GM19351 (cell line): ENCODE data around the gene MAPKAP1.
A peak's percentile ranks its signal among the peaks of the same experiment; 100 is the strongest.
"Not testable (repeated sequence)": the region's sequence is repeated elsewhere in the genome, so short reads cannot be mapped to it uniquely, and the experiment has no call there.

Source experiments
- ATAC-seq: cut with Tn5 transposase; IDR thresholded peaks from one replicate; pipeline ENCODE4 v1.9.1; 2021; ENCODE audit warnings: mild to moderate bottlenecking, moderate library complexity; ENCODE audit not compliant: unreplicated experiment

The MAPKAP1 gene

GRCh38 chr9:125732562-125732961 lies 25.6 kb upstream of the MAPKAP1 start:
- no peak for ATAC-seq

GRCh38 chr9:125730168-125730567 lies 23.2 kb upstream of the MAPKAP1 start:
- no peak for ATAC-seq

GRCh38 chr9:125726456-125727132 lies 19.6 kb upstream of the MAPKAP1 start:
- ATAC-seq, result no peak

GRCh38 chr9:125707472-125707804 lies 430 bp upstream of the MAPKAP1 start:
- ATAC-seq, result peak; percentile 4

GRCh38 chr9:125705893-125706292 lies 1.1 kb downstream of the MAPKAP1 start:
- no peak for ATAC-seq

- no peak for ATAC-seq
Observed at GRCh38 chr9:125703662-125704061, 3.3 kb downstream of the MAPKAP1 start.

- peak; percentile 55 for ATAC-seq
Observed at GRCh38 chr9:125701351-125701750, 5.7 kb downstream of the MAPKAP1 start.

GRCh38 chr9:125700791-125701190 lies 6.2 kb downstream of the MAPKAP1 start:
- peak; percentile 78 for ATAC-seq

- no peak for ATAC-seq
Observed at GRCh38 chr9:125699870-125700269, 7.1 kb downstream of the MAPKAP1 start.

GRCh38 chr9:125696106-125696647 lies 10.8 kb downstream of the MAPKAP1 start:
- no peak for ATAC-seq

GRCh38 chr9:125695548-125695947 lies 11.5 kb downstream of the MAPKAP1 start:
- ATAC-seq, result not testable (repeated sequence)

GRCh38 chr9:125694478-125694877 lies 12.5 kb downstream of the MAPKAP1 start:
- no peak for ATAC-seq

GRCh38 chr9:125693492-125693891 lies 13.5 kb downstream of the MAPKAP1 start:
- not testable (repeated sequence) for ATAC-seq

GRCh38 chr9:125691869-125692268 lies 15.1 kb downstream of the MAPKAP1 start:
- ATAC-seq, result no peak

- ATAC-seq, result no peak
Observed at GRCh38 chr9:125690679-125691078, 16.3 kb downstream of the MAPKAP1 start.

GRCh38 chr9:125687163-125687863 lies 19.7 kb downstream of the MAPKAP1 start:
- no peak for ATAC-seq

- ATAC-seq, result no peak
Observed at GRCh38 chr9:125685167-125685566, 21.8 kb downstream of the MAPKAP1 start.

GRCh38 chr9:125683486-125683885 lies 23.5 kb downstream of the MAPKAP1 start:
- ATAC-seq, result no peak

GRCh38 chr9:125682340-125682739 lies 24.7 kb downstream of the MAPKAP1 start:
- ATAC-seq, result no peak

GRCh38 chr9:125681657-125682056 lies 25.4 kb downstream of the MAPKAP1 start:
- no peak for ATAC-seq

- ATAC-seq, result no peak
Observed at GRCh38 chr9:125681086-125681622, 25.9 kb downstream of the MAPKAP1 start.

GRCh38 chr9:125680445-125680844 lies 26.6 kb downstream of the MAPKAP1 start:
- ATAC-seq, result no peak
